ENCODE results near the gene LTO1.

Gene LTO1

DNA sequence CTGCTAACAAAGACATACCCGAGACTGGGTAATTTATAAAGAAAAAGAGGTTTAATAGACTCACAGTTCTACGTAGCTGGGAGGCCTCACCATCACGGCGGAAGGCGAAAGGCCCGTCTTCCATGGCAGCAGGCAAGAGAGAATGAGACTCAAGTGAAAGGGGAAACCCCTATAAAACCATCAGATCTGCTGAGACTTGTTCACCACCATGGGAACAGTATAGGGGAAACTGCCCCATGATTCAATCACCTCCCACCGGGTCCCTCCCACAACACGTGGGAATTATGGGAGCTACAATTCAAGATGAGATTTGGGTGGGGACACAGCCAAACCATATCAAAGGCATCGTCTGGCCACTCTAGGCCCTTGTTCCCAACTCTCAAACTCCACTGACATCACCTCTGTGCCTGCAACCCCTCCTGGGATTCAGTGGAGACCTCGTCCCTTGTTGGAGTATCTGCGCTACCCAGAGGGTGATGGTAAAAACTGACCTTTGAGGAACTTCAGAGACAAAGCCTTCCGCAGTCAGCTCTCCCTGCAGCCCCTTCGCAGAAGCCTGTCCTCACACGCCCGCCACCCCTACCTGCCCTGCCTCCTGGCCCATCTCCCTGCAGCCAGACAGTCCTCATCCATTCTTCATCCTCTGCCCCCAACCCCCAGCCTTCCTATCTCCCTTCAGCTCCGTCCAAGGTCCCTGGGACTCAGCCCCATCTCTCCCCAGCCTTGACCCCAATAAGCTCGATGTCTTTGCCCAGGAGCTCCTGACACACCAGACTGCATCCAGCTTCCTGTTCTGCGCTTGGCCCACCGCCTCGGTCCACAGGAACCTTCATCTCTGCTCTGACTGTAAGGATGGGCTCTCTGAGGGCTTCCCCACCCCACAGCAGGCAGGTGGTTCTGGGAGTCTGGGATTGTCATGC is 18.4 kb downstream of the LTO1 start:
- DNase-seq: no peak

DNA sequence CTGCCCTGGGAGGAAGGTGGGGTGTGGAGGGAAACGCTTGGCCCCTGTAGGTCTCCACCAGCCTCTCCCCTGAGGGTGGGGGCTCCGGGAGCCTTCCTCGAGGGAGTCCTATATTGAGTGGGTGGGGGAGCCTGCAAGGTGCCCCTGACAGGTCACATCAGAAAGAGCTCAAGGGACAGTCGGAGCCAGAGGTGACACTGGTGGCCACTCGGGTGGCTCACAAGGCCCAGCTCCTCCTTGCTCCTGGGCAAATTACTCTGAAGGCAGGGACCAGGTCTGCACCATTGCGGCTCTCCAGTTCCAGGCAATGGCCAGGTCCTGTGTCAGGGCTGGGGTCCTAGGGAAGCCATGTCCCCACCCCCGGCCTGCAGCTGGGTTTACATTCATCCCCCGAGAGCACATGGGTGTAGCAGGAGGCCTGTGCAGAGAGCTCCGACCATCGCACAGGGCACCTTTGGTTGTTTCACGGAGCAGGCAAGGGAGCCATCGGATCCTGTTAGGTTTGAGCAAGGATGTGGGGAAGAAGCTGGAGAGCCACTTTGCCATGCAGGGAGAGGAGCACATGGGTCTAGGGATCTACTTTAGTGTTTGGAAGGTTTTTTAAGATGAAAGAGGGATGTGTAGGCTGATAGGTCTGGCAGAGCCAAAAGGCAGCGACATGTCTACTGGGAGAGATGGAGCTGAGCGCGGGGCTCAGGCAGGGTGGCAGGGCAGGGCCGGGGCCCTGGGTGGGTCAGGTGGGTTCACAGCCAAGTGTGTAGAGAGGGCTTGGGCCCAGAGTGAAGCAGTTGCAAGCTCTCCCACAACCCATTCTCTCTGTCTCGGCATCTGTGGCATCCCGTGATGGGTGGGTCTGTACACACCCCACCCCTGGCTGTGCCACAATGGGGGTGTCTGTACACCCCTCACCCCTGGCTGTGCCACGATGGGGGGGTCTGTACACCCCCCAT is 19.4 kb downstream of the LTO1 start:
- no peak for DNase-seq

DNA sequence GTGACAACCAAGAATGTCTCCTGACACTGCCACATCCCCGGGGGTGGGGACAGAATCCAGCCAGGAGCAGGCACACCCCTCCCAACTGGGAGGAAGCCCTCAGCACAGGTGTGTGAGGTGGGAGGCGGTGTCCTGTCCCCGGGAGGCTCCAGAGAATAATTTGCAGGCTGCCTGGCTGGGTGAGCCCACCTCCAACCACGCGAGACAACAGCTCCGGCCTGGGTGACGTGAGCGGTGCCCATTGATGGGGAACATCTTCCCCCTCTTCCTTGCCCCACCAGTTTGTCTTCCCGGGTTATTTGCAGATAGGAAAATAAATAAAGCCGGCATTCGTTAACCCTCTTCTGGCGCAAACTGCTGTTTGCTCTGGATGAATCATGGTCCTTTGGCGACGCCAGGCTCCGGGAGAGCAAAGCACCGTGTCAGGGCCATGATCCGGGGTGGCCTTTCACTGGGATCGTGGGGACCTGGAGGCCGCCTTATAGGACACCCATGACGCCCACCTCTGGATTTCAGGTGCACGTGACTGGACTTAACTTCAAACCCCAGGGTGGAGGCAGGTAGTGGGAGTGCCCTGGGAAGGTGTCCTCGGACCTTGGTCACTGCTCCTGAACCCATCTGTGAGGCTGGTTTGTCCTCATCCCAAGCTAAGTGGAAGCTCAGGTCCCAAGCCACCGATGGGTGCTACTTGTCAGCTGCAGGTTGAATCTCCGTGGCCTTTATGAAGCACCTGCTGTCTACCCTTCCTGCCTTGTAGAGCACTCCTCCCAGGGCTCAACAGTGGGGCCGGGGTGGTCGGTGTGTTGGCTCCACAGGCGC is 20.3 kb downstream of the LTO1 start:
- DNase-seq: no peak

DNA sequence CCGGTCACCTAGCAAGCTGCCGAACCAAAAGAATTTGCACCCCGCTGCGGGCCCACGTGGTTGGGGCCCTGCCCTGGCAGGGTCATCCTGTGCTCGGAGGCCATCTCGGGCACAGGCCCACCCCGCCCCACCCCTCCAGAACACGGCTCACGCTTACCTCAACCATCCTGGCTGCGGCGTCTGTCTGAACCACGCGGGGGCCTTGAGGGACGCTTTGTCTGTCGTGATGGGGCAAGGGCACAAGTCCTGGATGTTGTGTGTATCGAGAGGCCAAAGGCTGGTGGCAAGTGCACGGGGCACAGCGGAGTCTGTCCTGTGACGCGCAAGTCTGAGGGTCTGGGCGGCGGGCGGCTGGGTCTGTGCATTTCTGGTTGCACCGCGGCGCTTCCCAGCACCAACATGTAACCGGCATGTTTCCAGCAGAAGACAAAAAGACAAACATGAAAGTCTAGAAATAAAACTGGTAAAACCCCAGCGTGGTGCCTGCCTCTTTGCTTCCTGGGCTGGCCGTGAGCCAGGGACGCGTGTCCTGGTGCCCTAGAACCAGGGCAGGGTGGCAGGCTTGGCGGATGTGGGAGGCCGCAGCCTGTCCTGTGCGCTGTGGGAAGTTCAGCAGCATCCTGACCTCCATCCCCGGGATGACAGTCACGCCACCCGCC is 21.0 kb downstream of the LTO1 start:
- DNase-seq: no peak

DNA sequence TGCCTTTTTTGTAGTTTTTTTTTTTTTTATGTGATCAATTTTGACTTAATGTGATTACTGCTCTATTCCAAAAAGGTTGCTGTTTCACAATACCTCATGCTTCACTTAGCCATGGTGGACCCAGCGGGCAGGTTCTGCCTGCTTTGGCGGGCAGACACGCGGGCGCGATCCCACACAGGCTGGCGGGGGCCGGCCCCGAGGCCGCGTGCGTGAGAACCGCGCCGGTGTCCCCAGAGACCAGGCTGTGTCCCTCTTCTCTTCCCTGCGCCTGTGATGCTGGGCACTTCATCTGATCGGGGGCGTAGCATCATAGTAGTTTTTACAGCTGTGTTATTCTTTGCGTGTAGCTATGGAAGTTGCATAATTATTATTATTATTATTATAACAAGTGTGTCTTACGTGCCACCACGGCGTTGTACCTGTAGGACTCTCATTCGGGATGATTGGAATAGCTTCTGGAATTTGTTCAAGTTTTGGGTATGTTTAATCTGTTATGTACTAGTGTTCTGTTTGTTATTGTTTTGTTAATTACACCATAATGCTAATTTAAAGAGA is 21.7 kb downstream of the LTO1 start:
- DNase-seq: no peak

DNA sequence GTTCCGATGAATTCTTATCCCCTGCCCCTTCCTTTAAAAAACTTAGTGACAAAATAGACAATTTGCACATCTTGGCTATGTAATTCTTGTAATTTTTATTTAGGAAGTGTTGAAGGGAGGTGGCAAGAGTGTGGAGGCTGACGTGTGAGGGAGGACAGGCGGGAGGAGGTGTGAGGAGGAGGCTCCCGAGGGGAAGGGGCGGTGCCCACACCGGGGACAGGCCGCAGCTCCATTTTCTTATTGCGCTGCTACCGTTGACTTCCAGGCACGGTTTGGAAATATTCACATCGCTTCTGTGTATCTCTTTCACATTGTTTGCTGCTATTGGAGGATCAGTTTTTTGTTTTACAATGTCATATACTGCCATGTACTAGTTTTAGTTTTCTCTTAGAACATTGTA is 22.2 kb downstream of the LTO1 start:
- DNase-seq: no peak

DNA sequence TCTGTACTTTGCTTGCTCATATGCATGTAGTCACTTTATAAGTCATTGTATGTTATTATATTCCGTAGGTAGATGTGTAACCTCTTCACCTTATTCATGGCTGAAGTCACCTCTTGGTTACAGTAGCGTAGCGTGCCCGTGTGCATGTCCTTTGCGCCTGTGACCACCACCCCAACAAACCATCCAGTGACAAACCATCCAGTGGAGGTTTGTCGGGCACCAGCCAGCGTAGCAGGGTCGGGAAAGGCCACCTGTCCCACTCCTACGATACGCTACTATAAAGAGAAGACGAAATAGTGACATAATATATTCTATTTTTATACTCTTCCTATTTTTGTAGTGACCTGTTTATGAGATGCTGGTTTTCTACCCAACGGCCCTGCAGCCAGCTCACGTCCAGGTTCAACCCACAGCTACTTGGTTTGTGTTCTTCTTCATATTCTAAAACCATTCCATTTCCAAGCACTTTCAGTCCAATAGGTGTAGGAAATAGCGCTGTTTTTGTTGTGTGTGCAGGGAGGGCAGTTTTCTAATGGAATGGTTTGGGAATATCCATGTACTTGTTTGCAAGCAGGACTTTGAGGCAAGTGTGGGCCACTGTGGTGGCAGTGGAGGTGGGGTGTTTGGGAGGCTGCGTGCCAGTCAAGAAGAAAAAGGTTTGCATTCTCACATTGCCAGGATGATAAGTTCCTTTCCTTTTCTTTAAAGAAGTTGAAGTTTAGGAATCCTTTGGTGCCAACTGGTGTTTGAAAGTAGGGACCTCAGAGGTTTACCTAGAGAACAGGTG is 23.1 kb downstream of the LTO1 start:
- no peak for DNase-seq

DNA sequence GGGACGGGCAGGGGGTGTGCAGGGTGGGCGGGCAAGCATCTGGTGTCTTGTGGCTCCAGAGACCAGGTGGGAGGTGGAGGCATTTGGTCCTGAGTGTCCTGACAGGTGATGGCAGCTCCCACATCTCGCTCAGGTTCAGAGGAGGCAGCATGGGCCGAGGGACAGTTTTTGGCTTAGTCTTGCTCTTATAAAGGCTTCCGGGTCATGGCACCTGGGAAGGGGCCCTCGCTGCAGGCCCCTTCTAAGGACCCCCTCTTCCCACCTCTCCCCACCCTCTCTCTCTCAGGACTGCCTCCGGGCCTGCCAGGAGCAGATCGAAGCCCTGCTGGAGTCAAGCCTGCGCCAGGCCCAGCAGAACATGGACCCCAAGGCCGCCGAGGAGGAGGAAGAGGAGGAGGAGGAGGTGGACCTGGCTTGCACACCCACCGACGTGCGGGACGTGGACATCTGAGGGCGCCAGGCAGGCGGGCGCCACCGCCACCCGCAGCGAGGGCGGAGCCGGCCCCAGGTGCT is 24.3 kb downstream of the LTO1 start:
- no peak for DNase-seq

DNA sequence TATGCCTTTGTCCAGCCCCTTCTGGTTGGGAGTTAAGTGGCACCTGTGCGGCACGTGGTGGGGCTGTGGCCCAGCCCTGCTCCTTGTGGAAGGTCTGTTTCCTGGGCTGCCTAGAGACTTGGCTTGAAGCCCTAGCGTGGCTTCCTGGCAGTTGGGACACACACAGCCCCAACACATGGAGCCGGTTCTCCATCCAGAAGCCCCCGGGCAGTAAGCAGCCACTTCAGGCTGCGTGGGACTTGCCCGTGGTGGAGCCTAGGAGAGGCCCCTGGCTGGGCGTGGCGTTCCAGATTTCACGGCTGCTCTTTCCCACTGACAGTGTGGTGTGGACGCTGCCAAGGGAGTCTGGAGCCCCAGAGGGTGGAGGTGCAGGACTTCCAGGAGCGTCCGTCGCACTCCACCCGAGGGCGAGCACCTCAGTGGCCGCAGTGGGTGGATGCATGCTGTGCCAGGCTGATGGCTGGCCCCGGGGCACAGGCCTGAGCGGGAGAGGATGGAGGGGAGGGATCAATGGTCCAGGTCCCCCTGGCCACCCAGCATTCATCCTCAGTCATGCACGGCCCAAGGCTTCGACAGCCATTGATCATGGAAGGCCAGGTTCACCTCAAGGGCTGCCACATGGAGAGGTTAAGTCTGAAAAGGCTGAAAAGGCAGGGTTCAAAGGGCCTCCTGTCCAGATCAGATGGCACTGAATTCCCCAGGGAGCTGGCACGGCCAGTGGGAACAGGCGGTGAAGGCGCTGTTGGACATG is 24.9 kb downstream of the LTO1 start:
- no peak for DNase-seq

DNA sequence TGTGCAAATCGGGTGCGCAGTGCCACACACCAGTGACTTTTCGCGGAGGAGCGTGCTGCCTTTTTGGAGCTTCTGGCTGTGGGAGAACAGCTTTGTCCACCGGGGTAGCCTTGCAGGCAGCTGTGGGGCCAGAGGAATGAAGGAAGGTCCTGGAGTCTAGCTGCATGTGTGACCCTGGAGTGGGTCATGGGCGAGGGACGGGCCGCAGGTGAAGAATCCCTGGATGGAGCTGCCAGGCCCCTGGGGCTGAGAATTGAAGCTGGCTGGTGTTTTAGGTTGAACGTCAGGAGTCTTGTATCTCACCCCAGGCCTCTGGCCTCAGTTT is 25.6 kb downstream of the LTO1 start:
- no peak for DNase-seq

DNA sequence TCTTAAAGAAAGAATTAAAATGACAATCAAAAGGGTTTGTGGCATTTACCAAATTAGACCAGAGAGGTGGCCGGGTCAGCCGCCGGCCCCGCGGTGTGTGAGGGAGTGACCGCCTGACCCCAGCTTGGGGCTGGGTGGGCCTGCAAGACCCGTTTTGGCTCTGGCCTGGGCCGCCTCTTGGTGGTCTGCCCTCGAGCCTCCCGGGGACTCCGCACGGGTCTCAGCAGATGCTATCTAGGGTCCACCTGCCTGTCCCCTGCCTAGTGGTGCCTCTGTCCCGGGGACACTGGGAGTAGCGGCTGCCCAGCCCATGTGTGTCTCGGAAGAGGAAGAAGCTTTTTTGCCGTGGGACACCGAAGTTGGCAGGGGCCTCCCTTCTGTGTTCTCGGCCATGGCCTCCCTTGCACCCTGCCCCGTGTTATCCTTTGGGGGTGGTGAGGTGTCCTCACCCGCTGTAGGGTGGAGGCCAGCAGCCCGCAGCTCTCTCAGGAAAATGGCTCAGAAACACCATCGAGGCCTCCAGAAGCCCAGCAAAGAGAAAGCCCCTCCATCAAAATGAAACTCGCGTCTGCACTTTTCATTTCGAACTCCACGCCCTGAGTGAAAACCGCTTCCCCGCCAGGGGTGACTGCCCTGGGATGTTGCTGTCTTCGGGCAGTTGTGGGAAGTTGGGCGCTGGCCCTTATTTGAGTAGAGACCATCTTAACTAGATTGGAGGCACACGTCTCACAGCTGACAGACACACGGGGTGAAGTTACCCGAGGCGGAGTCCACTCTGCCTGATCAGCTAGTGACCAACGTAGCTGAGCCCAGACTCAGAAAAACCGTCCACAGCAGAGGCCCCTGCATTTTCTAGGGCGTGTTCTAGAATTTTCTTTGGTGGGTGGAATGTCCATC is 26.2 kb downstream of the LTO1 start:
- no peak for DNase-seq

DNA sequence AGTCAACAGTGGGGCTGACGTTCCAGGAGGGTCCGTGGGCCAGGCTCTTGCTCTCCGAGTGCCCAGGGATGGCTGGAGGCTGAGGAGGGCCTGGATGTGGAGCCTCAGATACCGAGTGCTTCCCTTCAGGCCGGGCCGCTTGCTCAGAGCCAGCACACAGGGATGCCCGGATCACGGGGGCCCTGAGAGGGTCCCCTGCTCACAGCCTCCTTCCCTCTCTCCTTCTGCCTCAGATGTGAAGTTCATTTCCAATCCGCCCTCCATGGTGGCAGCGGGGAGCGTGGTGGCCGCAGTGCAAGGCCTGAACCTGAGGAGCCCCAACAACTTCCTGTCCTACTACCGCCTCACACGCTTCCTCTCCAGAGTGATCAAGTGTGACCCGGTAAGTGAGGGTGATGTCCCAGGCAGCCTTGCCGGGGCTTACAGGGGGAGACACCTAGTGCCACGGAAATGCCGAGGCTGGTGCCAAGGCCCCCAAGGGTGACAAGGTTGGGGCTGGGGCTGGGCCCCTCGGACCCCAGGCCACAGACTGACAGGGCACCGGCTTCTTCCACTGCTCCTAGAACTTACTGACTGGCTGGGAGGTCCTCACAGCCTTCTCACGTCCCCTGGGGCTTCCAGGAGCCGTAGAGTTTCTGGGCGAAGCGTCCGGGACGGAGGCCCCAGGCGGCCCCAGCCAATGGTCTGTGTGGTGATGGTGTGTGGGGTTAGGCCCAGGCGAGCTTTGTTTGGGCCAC is 27.2 kb downstream of the LTO1 start:
- no peak for DNase-seq

DNA sequence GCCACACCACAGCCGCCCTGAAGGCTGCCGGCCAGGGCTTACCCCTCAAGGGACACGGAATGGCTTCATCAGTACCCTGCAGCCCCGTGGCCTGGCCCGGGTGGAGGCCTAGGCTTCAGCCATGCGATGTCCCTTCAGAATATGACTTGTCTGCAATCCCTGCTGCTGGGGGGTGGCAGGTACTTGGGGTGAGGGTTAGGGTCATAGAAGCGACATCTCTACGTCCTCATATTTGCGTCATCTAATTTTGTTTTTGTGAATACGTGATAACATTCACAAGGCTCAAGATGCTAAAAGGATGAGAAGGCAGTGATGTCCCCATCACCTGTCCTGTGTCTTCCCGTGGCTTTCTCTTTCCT is 27.8 kb downstream of the LTO1 start:
- no peak for DNase-seq

DNA sequence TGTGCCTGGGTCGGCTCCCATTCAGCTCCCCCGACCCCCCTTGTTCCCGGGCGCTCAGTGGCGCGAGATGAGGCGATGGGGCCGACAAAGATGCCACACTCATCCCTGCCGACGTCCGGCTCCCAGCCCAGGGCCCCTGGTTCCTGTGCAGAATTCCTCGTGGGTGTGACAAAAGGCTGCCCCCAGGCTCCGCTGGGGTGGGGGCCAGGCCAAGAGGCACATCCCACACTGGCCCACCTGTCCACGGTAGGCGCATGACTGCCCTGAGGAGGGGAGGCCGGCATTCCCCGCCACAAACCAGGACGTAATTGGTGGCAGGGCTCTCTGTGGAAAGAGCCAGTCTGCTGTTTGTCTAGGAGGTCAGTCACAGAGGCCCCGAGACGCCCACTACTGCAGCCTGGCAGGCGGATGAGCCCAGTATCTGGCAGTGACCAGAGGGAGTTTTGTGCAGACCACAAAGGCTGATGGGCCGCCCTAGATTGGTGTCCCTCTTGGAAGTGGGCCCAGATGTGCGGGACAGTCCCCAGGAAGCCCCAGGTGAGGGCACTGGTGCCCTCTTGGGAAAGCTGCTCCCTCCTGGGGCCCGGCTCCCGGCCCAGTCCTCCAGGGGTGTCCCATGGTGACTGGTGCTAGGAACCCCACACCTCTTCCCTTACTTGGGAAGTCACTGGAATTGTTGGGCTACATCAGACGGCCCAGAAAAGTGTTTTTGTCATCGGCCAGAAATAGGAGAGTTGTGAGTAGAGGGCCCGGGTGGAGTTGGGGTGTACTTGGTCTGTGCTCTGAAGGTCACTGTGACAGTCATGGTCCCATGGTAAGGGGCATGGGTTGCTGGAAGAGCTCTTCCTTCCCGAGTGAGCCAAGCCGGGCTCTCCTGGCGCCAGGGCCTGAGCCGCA is 28.4 kb downstream of the LTO1 start:
- DNase-seq: no peak

DNA sequence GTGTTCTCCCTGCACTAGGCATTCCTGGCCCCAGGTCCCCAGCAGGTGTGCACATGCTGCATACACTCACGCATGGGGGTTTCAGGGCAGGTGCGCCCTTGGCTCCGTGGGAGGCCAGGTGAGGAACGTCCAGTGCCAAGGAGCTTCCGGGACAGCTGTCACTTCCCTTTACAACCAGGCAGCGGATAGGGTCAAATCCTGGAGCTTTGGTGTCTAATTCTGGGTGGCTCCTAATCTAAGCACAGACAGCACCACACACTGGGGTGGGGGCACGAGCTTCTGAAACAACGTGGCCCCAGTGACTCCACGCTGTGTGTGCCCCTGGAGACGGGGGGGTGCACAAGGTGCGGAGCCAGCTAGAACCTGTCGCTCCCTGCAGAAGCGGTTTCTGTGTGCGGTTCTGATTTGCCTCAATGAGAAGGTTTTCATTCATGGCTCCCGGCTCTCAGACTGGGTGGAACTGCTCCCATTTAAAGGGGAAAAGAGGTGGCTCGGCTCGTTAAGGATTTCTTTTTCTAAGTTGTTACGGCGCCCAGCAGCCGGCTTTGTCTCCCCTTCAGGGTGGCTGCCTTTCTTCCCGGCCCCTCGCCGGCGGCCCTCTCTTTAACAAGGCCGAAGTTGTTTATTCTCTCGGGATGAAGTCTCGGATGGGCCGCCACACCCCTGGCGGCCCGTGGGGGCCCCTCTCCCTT is 29.2 kb downstream of the LTO1 start:
- no peak for DNase-seq

DNA sequence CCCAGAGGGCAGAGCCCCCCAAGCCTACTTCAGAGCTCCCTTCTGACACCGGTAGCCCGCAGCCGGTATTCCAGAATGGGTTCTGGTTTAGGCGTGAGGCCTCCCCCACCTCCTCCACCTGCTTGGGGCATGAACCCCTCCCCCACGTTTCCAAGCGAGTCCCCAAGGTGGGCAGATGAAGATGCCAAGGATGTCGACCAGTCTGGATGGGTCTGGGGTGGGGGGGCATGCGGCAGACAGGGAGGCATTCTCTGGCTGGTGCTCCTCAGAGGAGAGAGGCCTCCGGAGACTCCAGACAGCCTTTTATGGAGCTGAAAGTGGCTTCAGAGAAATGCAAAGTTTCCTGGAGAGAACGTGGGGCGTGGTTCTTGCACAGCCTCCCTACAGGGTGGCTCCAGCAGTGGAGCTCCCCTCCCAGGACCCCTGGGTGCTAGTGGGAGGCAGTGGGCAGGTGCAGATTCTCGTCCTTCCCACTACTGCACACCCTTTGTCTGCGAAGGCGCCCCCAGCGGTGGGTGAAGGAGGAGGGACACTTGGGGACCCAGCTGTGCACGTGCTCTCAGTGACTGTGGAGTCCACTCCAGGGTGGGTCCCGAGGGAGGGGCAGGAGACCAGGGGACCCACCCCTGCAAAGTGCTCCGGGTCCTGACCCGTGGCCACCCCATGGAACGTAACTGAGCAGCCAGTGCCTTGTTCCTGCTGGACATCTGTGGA is 30.0 kb downstream of the LTO1 start:
- DNase-seq: no peak
